ENCODE data around the gene DFFB. TPM values are rescaled to one million over a fixed set of nuclear protein-coding genes. Genes with fewer than 3 reads are reported as not detected.

The DFFB gene
- total and polyA plus RNA-seq, 2 of the 4 experiments (the other 2 are of a cell fraction): 6.5 to 7.3 TPM

- Histone ChIP-seq H2BK15ac (ENCODE audit: low read depth, low read length) (no peak overlapping the region), H3K4me2 (ENCODE audit: low read depth, low read length) (no peak overlapping the region), H3K27me3 (ENCODE audit: control insufficient read depth, insufficient read depth, low read length) (peaks cover 7% of the 10 kb centered on the region; the same call in 1 of the 2 replicates), H2BK5ac (ENCODE audit: low read depth, low read length, poor library complexity, severe bottlenecking) (no peak overlapping the region), H3K4me1 (ENCODE audit: control insufficient read depth, insufficient read depth, low read length) (no peaks in the 10 kb centered on the region), H3K14ac (replicated peaks; ENCODE audit: low read depth, low read length) (no peak overlapping the region), H2BK120ac (ENCODE audit: low read depth, low read length) (no peak overlapping the region), H4K20me1 (ENCODE audit: insufficient read depth, low read length) (no peaks in the 10 kb centered on the region), H4K91ac (ENCODE audit: insufficient read depth, low read depth, low read length) (no peak overlapping the region), H3K9me3 (ENCODE audit: control insufficient read depth, insufficient read depth, low read length) (no peaks in the 10 kb centered on the region), H2BK20ac (ENCODE audit: low read depth, low read length) (no peak overlapping the region), H3K9ac (ENCODE audit: low read depth, low read length) (no peak overlapping the region), H2AK9ac (replicated peaks; ENCODE audit: low read depth, low read length, poor library complexity) (no peak overlapping the region), H3K79me1 (ENCODE audit: low read depth in 1 of 2, low read length in 2 of 2) (no peaks in the 10 kb centered on the region), H3K56ac (ENCODE audit: extremely low read depth, insufficient read depth, low read length) (no peak overlapping the region), H3K23ac (ENCODE audit: low read depth, low read length) (no peak overlapping the region), H3K4ac (ENCODE audit: low read depth, low read length) (no peak overlapping the region), H3K18ac (ENCODE audit: low read depth, low read length) (no peak overlapping the region), H2AK5ac (ENCODE audit: low read depth, low read length) (no peak overlapping the region), H3K9me1 (ENCODE audit: insufficient read depth, low read length) (no peaks in the 10 kb centered on the region), H2AFZ (replicated peaks; ENCODE audit: low read length, poor library complexity) (no peak overlapping the region), H4K5ac (ENCODE audit: low read depth, low read length) (no peak overlapping the region), H3K27ac (ENCODE audit: insufficient read depth, low read length) (no peak overlapping the region), H3K36me3 (ENCODE audit: control insufficient read depth, insufficient read depth, low read length) (no peaks in the 10 kb centered on the region), H3K4me3 (ENCODE audit: insufficient read depth, low read depth, low read length) (no peak overlapping the region), H4K8ac (ENCODE audit: low read depth in 2 of 2, low read length in 2 of 2) (no peak overlapping the region)
- ChIA-PET CTCF (no interaction called here), POLR2A (ENCODE audit: unreplicated experiment) (no interaction called here)
- dilution Hi-C loops (cut with HindIII; ENCODE audit: low sequenced_read_pairs, unreplicated experiment) (no loop called here), in situ Hi-C loops (cut with MboI; ENCODE audit: low sequenced_read_pairs) (loop anchor here (25.0 kb wide), 1 partner anchor 2000 kb away; no protein-coding TSS in a partner anchor), intact Hi-C loops (cut with micrococcal nuclease) (no loop called here)
- no TSS peak for BruUV-seq (replicated peaks)
- no peak for TF ChIP-seq CEBPB (IDR thresholded peaks at IDR 0.05; ENCODE audit: low read depth, low read length)
- no peak for TF ChIP-seq RCOR1 (IDR thresholded peaks at IDR 0.05; ENCODE audit: insufficient replicate concordance, low read length)
- no peak for TF ChIP-seq MXI1 (IDR thresholded peaks at IDR 0.05; ENCODE audit: borderline replicate concordance, low read depth, low read length)
- TF ChIP-seq RFX5 (IDR thresholded peaks at IDR 0.05; ENCODE audit: low read depth, low read length): no peak
- TF ChIP-seq ELK1 (IDR thresholded peaks at IDR 0.05; ENCODE audit: borderline replicate concordance, low read depth, low read length): no peak
- no peak for TF ChIP-seq NFE2L2 (IDR thresholded peaks at IDR 0.05; ENCODE audit: low read depth, low read length)
- no peak for TF ChIP-seq RAD21 (IDR thresholded peaks at IDR 0.05; ENCODE audit: low read length)
- TF ChIP-seq CHD1 (IDR thresholded peaks at IDR 0.05; ENCODE audit: low read depth, low read length): no peak
- no peak for TF ChIP-seq FOS (IDR thresholded peaks at IDR 0.05; ENCODE audit: low read depth, low read length)
- no peak for TF ChIP-seq MAZ (IDR thresholded peaks at IDR 0.05; ENCODE audit: borderline replicate concordance, low read depth, low read length)
- TF ChIP-seq BHLHE40 (IDR thresholded peaks at IDR 0.05; ENCODE audit: low read depth, low read length): no peak
- TF ChIP-seq POLR2A (IDR thresholded peaks at IDR 0.05; ENCODE audit: low read depth, low read length): no peak
- DNase-seq (no peak), ATAC-seq (ENCODE audit: low read depth) (no peak)
- WGBS, 2 experiments (ENCODE audit: extremely low coverage in 2 of 2, insufficient read length in 1 of 2): 75% methylated on average over 17 of the region's 38 CpGs; no CpG with 5 or more reads in 1 of the 2 experiments
Measured at GRCh38 chr1:3911981-3912808, 54.9 kb downstream of the DFFB start.
